ENCODE data around the gene SMIM35. TPM values are rescaled to one million over a fixed set of nuclear protein-coding genes. Genes with fewer than 3 reads are reported as not detected.

The SMIM35 gene
- total RNA-seq = not detected in 2 replicates

GRCh38 chr11:118086913-118087768 lies at the start of gene SMIM35:
Gene SMIM35, minus strand, starts transcription at chr11:118086963. Its CDS starts 206 bp downstream, at chr11:118086757.

GRCh38 chr11:118076754-118077281 lies 9.9 kb downstream of the SMIM35 start, which contains the start of gene TMPRSS4:
Gene TMPRSS4, plus strand, starts transcription at chr11:118077078. Its CDS starts 225 bp downstream, at chr11:118077303.

GRCh38 chr11:117985953-117986887 lies 100.5 kb downstream of the SMIM35 start, which contains the start of gene IL10RA:
Gene IL10RA, plus strand, starts transcription at chr11:117986394. Its CDS starts 74 bp downstream, at chr11:117986468.

Other genes with a start within 250 kb of the SMIM35 start
- 12.2 and 17.4 TPM in 2 replicates for gene FXYD6, start 210.3 kb downstream of the SMIM35 start, total RNA-seq
- gene TMPRSS13, start 157.6 kb downstream of the SMIM35 start, total RNA-seq = 0.13 and 0.16 TPM in 2 replicates
- gene IL10RA, start 100.6 kb downstream of the SMIM35 start, total RNA-seq = 0.49 TPM in 1 of 2 replicates, not detected in the other
- 0.25 TPM in 1 of 2 replicates, not detected in the other for gene TMPRSS4, start 9.9 kb downstream of the SMIM35 start, total RNA-seq
- gene SCN4B, start 65.9 kb upstream of the SMIM35 start, total RNA-seq = under 0.01 TPM in 1 of 2 replicates, not detected in the other
- 0.13 TPM in 1 of 2 replicates, not detected in the other for gene SCN2B, start 89.7 kb upstream of the SMIM35 start, total RNA-seq
- gene JAML, start 138.0 kb upstream of the SMIM35 start, total RNA-seq = not detected in 2 replicates
- gene MPZL3, start 165.4 kb upstream of the SMIM35 start, total RNA-seq = 2.5 and 2.8 TPM in 2 replicates
- 0.16 and 3.8 TPM in 2 replicates for gene MPZL2, start 177.3 kb upstream of the SMIM35 start, total RNA-seq
- not detected in 2 replicates for gene CD3E, start 217.8 kb upstream of the SMIM35 start, total RNA-seq

All from mesangial cell (primary cell).